HG03064 (cell line): Measurements from ENCODE around the gene GASK1A.

ENCODE experiments used
- ATAC-seq: cut with Tn5 transposase; IDR thresholded peaks from one replicate; pipeline ENCODE4 v1.9.1; 2021; ENCODE audit warnings: low read depth; ENCODE audit not compliant: unreplicated experiment

GASK1A gene

GRCh38 chr3:43012174-43012573 is 33.1 kb downstream of the GASK1A start:
- no peak for ATAC-seq

GRCh38 chr3:43013256-43013655 is 34.1 kb downstream of the GASK1A start:
- no peak for ATAC-seq

- no peak for ATAC-seq
Observed at GRCh38 chr3:43013743-43014155, 34.6 kb downstream of the GASK1A start.

- no peak for ATAC-seq
Observed at GRCh38 chr3:43014241-43014640, 35.1 kb downstream of the GASK1A start.

DNA sequence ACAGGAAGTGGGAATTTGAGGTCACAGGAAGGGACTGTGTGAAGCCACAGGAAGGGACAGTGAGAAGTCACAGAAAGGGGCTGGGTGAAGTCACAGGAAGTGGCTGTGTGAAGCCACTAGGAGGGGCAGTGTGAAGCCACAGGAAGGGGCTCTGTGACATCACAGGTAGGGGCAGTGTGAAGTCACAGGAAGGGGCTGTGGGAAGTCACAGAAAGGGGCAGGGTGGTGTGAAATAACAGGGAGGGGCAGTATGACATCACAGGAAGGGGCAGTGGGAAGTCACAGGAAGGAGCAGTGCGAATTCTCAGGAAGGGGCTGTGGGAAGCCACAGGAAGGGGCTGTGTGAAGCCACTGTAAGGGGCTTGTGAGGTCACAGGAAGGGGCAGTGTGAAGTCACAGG is 35.8 kb downstream of the GASK1A start:
- no peak for ATAC-seq

GRCh38 chr3:43015572-43015971 is 36.5 kb downstream of the GASK1A start:
- no peak for ATAC-seq

DNA sequence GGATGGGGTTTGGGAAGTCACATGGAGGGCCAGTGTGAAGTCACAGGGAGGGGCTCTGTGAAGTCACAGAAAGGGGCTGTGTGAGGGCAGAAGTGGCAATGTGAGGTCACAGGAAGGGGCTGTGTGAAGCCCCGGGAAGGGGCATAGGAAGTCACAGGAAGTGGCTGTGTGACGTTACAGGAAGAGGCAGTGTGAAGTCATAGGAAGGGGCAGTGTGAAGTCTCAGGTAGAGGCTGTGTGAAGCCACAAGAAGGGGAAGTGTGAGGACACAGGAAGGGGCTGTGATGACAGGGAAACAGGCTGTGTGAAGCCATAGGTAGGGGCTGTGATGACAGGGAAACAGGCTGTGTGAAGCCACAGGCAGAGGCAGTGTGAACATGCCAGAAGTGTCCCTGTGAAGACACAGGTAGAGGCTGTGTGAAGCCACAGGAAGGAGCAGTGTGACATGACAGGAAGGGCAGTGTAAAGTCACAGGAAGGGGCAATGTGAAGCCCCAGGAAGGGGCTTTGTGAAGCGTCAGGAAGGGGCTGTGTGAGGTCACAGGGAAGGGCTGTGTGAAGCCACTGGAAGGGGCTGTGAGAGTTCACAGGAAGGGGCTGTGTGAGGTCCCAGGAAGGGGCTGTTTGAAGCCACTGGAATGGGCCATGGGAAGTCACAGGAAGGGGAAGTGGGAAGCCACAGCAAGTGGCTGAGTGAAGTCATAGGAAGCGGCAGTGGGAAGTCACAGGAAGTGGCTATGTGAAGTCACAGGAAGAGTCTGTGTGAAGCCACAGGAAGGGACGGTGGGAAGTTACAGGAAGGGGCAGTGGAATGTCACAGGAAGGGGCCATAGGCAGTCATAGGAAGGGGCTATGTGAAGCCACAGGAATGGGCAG is 37.1 kb downstream of the GASK1A start:
- ATAC-seq: no peak

DNA sequence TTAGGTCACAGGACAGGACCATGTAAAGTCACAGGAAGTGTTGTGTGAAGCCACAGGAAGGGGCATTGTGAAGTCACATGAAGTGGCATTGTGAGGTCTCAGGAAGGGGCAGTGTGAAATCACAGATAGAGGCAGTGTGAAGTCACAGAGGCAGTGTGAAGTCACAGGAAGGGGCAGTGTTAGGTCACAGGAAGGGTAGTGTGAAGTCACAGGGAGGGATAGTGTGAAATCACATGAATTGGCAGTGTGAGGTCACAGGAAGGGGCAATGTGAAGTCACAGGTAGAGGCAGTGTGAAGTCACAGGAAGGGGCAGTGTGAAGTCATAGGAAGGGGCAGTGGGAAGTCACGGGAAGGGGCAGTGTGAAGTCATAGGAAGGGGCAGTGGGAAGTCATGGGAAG is 37.9 kb downstream of the GASK1A start:
- no peak for ATAC-seq

DNA sequence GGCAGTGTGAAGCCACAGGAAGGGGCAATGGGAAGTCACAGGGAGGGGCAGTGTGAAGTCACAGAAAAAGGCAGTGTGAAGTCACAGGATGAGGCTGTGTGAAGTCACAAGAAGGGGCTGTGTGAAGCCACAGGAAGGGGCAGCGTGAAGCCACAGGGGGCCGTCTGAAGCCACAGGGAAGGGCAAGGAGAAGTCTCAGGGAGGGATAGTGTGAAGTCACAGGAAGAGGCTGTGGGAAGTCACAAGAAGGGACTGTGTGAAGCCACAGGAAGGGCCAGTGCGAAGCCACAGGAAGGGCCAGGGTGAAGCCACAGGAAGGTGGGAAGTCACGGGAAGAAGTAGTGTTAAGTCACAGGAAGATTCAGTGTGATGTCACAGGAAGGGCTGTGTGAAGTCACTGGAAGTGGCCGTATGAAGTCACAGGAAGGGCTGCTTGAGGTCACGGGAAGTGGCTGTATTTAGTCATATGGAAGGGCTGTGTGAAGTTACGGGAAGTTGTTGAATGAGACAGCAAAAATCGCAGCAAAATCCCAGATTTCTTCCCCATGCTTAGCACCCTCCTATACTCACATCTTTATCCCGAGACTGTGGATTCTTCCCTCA is 38.6 kb downstream of the GASK1A start:
- no peak for ATAC-seq

DNA sequence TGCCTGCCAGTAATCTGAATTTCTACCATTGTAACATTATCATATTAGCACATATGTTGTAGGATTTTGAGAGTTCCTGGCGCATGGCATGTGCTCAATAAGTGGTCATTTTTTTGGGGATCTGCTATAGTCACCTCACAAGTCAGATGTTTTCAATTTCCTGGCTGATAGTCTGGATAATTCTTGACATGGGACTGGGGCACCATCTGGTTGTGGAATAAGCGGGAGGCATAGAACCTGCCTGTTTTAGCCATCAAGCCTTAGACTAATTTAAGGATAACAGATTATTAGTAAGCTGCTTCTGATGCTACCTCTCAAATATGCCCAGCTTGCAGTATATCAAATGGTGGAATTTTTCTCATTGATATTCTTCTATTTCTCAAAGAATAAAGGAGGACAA is 39.1 kb downstream of the GASK1A start:
- no peak for ATAC-seq

DNA sequence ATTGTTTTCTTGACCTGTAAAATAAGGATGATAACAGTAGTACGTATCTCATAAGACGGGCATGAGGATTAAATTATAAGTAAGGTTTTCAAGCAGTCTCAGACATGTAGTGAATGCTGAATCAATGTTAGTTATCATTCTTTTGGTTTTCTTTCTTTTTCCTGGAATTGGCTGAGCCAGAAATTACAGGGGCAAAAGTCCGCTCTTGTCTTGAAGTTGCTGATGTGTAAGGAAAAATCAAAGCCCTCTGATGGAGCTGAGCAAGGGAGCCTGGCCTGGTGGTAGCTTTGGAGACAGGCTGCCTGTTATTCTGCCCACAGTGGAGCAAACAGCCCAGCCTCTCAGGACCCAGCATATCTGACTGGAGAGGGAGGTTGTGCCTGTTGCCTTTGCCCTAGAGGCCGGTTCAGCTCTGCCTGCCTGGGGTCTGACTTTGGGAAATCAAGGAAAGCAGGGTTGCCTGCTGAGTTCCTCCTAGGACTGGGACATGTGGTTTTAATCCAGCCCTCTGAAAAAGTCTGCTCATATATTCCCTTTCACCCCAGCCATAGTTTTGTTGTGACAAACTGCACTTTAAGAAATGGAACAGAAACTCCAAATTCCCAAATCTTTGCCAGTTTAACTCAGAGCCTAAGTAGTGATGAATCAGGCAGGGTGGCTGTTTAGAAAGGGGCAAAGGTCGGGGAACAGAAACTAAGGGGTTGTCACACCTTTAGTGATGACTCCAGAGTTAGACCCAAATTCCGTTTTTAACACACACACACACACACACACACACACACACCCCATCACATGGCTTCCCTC is 40.1 kb downstream of the GASK1A start:
- no peak for ATAC-seq

DNA sequence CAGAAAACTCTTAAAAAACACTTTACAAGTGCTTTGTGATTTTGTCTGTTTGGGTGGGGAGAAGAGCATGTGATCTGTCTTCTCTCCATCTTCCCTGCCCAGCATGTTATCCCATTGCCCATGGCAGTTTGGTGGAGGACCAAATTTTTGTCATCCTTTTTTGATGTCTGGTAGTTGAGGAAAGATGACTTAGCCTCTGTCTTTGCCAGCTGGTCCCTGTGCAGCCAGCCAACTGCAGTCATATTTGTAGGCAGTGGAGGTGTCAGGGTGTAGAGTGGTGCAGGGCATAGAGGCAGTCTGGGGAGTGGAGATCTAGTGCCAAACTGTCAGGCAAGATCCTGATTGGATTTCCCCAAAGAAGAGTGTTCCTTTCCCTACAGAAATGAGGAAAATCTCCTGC is 40.7 kb downstream of the GASK1A start:
- no peak for ATAC-seq

GRCh38 chr3:43021186-43021585 is 42.1 kb downstream of the GASK1A start:
- ATAC-seq: no peak

- no peak for ATAC-seq
Observed at GRCh38 chr3:43022121-43022520, 43.0 kb downstream of the GASK1A start.

- ATAC-seq: no peak
Observed at GRCh38 chr3:43023066-43023465, 44.0 kb downstream of the GASK1A start.

DNA sequence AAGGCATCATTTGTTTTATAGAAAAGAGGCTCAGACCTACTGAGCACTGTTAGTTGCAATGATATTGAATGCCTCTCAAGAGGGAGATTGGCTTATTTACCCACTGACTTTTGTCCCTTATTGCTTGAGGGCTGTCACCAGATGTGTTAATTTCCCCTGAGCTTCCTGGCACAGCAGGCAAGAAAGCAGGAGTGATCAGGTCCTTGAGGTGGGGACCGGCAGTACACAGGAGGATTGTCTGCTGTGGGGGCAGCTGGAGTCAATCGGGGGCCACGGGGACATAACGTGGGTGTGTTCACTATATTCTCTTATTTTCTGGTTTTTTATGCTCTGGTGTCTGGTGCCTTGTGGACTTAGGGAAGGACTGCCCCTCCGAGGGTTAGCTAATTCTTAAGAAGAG is 44.6 kb downstream of the GASK1A start:
- no peak for ATAC-seq

- ATAC-seq: no peak
Observed at GRCh38 chr3:43024181-43024885, 45.2 kb downstream of the GASK1A start.

GRCh38 chr3:43025423-43025822 is 46.3 kb downstream of the GASK1A start:
- ATAC-seq: no peak

- ATAC-seq: no peak
Observed at GRCh38 chr3:43028001-43028400, 48.9 kb downstream of the GASK1A start.

GRCh38 chr3:43028678-43029490 is 49.8 kb downstream of the GASK1A start:
- ATAC-seq: no peak
